ENCODE results near the gene OR8B2.

Gene OR8B2

GRCh38 chr11:124339396-124340141 lies 44.7 kb downstream of the OR8B2 start:
- Histone ChIP-seq H3K27me3 (replicated peaks; ENCODE audit: control insufficient read depth, insufficient read depth, low read length) (no peaks in the 10 kb centered on the region), H3K4me3 (replicated peaks; ENCODE audit: low read depth, low read length) (no peak overlapping the region), H3K36me3 (ENCODE audit: control insufficient read depth, insufficient read depth, low read length) (no peaks in the 10 kb centered on the region)
- DNase-seq (ENCODE audit: extremely low read depth, insufficient read length), result no peak
- no peak for TF ChIP-seq CTCF (IDR thresholded peaks at IDR 0.05; ENCODE audit: insufficient read depth, low read length, poor library complexity, severe bottlenecking)

Measured in GM06990 (cell line).